Measurements from ENCODE around the gene TNFSF12.
"Not testable (repeated sequence)": the region's sequence is repeated elsewhere in the genome, so short reads cannot be mapped to it uniquely, and the experiment has no call there.

Gene TNFSF12

GRCh38 chr17:7589204-7589868, 40.5 kb downstream of the TNFSF12 start:
- DNase-seq = no peak

- DNase-seq = no peak
Measured at GRCh38 chr17:7589891-7590691, 41.2 kb downstream of the TNFSF12 start, which contains the start of gene SOX15. Gene SOX15, minus strand, starts transcription at chr17:7590094. Its CDS starts 418 bp downstream, at chr17:7589676.

GRCh38 chr17:7590743-7591142, 41.9 kb downstream of the TNFSF12 start:
- DNase-seq = no peak

GRCh38 chr17:7591596-7591995, 42.7 kb downstream of the TNFSF12 start:
- no peak for DNase-seq

- DNase-seq = no peak
Measured at GRCh38 chr17:7592422-7593021, 43.7 kb downstream of the TNFSF12 start.

GRCh38 chr17:7593296-7593695, 44.4 kb downstream of the TNFSF12 start:
- no peak for DNase-seq

- not testable (repeated sequence) for DNase-seq
Measured at GRCh38 chr17:7597561-7597960, 48.7 kb downstream of the TNFSF12 start.

GRCh38 chr17:7606280-7606679, 57.4 kb downstream of the TNFSF12 start:
- DNase-seq = no peak
